Muscle of leg (tissue), 11 donors: ENCODE measurements around the gene ZDHHC14. TPM values are rescaled to one million over a fixed set of nuclear protein-coding genes. Genes with fewer than 3 reads are reported as not detected.

Source experiments
- DNase-seq: peaks from one replicate; pipeline ENCODE4 v3.0.0; 2013
- H3K27ac ChIP-seq: one replicate; pipeline ENCODE4 v1.5.1; 2013; ENCODE audit warnings: mild to moderate bottlenecking, low read length, control low read depth
- H3K27me3 ChIP-seq: one replicate; pipeline ENCODE4 v1.6.1; 2013; ENCODE audit warnings: low read length; ENCODE audit not compliant: control insufficient read depth, insufficient read depth
- H3K36me3 ChIP-seq: one replicate; pipeline ENCODE4 v1.6.1; 2013; ENCODE audit warnings: low read length; ENCODE audit not compliant: control insufficient read depth, insufficient read depth
- H3K4me1 ChIP-seq: one replicate; pipeline ENCODE4 v1.6.1; 2013; ENCODE audit warnings: low read length; ENCODE audit not compliant: control insufficient read depth, insufficient read depth
- H3K4me3 ChIP-seq: one replicate; pipeline ENCODE4 v1.5.1; 2013; ENCODE audit warnings: low read length, control low read depth
- H3K9me3 ChIP-seq: replicated peaks from 2 replicates; pipeline ENCODE4 v1.6.1; 2013; ENCODE audit warnings: low read depth, low read length; ENCODE audit not compliant: control insufficient read depth
- WGBS: methylation state at CpG from one replicate; pipeline ENCODE4 v1.1.5; 2013; ENCODE audit warnings: missing lambda C conversion rate; ENCODE audit not compliant: insufficient coverage; 5-methylcytosine and 5-hydroxymethylcytosine counted together
- polyA plus RNA-seq, 8 donors: library from polyadenylated mRNA; unstranded; fragments of 120-200 nt; gene quantifications; one replicate each; pipeline versions ENCODE4 v1.2.1 to v1.2.3, GENCODE V29; 2013; ENCODE audit warnings: inconsistent platforms in 1 of 8, low replicate concordance in 1 of 8; ENCODE audit not compliant: insufficient read length in 8 of 8, insufficient read depth in 1 of 8
- total RNA-seq: library from RNA; stranded (reverse); fragments of 120-200 nt; gene quantifications from one replicate; pipeline ENCODE4 v1.2.4, GENCODE V29; 2013

Gene ZDHHC14
- total and polyA plus RNA-seq, 9 donors = 3.4 to 8.9 (median 5.7) TPM

- no peaks in the 10 kb centered on the region for H3K27me3 ChIP-seq
- H3K9me3 ChIP-seq = no peaks in the 10 kb centered on the region
- H3K27ac ChIP-seq = peak overlapping the region; percentile 53
- whole genome bisulfite sequencing = 3% methylated on average over 3 of the region's 6 CpGs
- peaks cover 6% of the 10 kb centered on the region for H3K4me1 ChIP-seq
- H3K36me3 ChIP-seq = no peaks in the 10 kb centered on the region
- no peak overlapping the region for H3K4me3 ChIP-seq
- DNase-seq = peak; percentile 89
These were observed 57.7 kb downstream of the ZDHHC14 start for GRCh38 chr6:157438611-157439111.

DNA sequence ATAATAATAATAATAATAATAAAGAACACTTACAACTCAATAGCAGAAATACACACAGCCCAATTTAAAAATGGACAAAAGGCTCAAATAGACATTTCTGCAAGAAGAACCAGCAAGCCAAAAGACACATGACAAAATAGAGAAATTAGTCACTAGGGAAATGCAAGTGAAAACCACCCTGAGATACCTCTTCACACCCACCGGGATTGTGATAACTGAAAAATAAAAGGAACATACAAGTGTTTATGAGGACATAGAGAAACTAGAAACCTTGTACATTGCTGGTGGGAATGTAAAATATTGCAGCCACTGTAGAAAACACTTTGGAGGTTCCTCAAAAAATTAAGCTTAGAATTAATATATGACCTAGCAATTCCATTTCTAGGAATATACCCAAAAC is 59.2 kb downstream of the ZDHHC14 start:
- Histone ChIP-seq H3K4me3 (no peak overlapping the region), H3K27ac (no peak overlapping the region), H3K36me3 (no peaks in the 10 kb centered on the region), H3K4me1 (peaks cover 3% of the 10 kb centered on the region), H3K27me3 (no peaks in the 10 kb centered on the region), H3K9me3 (no peaks in the 10 kb centered on the region)
- DNase-seq = no peak
- no CpG with 5 or more reads among the region's 1 CpG for WGBS

DNA sequence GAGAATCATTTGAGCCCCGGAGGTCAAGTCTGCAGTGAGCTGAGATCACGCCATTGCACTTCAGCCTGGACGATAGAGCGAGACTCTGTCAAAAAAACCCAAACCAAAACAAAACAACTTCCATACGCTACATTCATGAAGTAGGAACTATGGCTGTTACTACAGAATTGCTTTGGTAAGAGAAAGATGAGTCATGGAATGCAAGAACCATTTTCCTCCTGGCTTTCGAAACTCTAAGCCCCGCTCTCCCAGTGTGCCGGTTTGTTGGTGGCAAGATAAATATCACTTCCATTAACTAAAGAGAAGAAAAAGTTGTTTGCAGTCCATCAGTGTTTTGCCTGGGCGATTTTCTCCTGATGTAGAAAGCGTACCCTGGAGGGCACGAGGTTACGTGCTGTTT is 61.3 kb downstream of the ZDHHC14 start:
- no peaks in the 10 kb centered on the region for H3K27me3 ChIP-seq
- H3K9me3 ChIP-seq = no peaks in the 10 kb centered on the region
- no peak overlapping the region for H3K27ac ChIP-seq
- WGBS = 92% methylated on average over 4 of the region's 12 CpGs
- no peaks in the 10 kb centered on the region for H3K4me1 ChIP-seq
- no peak for DNase-seq
- no peaks in the 10 kb centered on the region for H3K36me3 ChIP-seq
- no peak overlapping the region for H3K4me3 ChIP-seq

DNA sequence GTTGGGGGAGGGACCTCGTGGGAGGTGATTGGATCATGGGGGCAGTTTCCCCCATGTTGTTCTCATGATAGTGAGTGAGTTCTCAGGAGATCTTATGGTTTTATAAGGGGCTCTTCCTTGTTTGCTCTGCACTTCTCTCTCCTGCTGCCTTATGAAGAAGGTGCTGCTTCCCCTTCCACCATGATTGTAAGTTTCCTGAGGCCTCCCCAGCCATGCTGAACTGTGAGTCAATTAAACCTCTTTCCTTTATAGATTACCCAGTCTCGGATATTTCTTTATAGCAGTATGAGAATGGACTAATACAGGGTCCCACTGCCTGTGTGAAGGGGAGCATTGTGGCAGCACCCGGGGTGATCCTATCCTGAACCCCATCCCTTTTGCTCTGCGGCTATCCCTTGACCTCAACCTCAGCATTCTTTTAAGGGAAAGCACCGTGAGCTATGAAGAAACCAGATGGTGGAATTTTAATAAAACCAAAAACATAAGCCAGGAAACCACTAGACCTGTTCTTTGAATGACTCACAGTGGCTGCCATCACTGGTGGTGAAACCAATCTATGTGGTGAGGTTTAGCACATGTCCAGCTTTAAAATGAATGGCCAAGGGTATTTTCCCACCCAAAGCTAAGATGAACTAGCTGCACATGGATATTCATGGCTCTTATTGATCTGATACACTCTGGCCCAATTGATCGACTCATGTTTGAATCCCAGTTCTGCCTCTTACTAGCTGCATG is 62.2 kb downstream of the ZDHHC14 start:
- no CpG with 5 or more reads among the region's 6 CpGs for WGBS
- Histone ChIP-seq H3K36me3 (no peaks in the 10 kb centered on the region), H3K27me3 (no peaks in the 10 kb centered on the region), H3K4me3 (no peak overlapping the region), H3K9me3 (no peaks in the 10 kb centered on the region), H3K4me1 (no peaks in the 10 kb centered on the region), H3K27ac (no peak overlapping the region)
- no peak for DNase-seq

- no peak overlapping the region for H3K4me3 ChIP-seq
- H3K36me3 ChIP-seq = no peaks in the 10 kb centered on the region
- no peaks in the 10 kb centered on the region for H3K9me3 ChIP-seq
- no peaks in the 10 kb centered on the region for H3K27me3 ChIP-seq
- WGBS = 0% methylated on average over 1 of the region's 10 CpGs
- peak overlapping the region; percentile 29 for H3K27ac ChIP-seq
- no peak for DNase-seq
- no peaks in the 10 kb centered on the region for H3K4me1 ChIP-seq
These were observed 64.5 kb downstream of the ZDHHC14 start for GRCh38 chr6:157445277-157446009.

DNA sequence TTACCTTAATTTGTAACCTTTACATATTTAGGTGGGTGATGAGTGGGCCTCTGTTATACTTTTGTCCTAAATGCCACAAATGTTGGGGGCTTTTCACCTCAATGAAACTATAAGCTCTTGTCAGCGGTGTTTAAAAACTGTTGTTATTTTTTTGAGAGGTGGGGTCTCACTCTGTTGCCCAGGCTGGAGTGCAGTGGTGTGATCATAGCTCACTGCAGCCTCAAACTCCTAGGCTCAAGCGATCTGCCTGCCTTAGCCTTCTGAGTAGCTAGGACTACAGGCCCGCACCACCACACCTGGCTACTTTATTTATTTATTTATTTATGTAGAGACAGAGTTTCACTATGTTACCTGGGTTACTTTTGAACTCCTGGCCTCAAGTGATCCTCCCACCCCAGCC is 66.7 kb downstream of the ZDHHC14 start:
- no CpG with 5 or more reads among the region's 3 CpGs for WGBS
- no peak overlapping the region for H3K4me3 ChIP-seq
- no peak for DNase-seq

GRCh38 chr6:157449610-157450009 is 68.6 kb downstream of the ZDHHC14 start:
- DNase-seq = peak; percentile 45

More for the DNA sequence above, 66.7 kb downstream of the ZDHHC14 start:
- H3K27me3 ChIP-seq = no peaks in the 10 kb centered on the region
- H3K27ac ChIP-seq = no peak overlapping the region
- no peaks in the 10 kb centered on the region for H3K36me3 ChIP-seq
- no peaks in the 10 kb centered on the region for H3K9me3 ChIP-seq
- no peaks in the 10 kb centered on the region for H3K4me1 ChIP-seq

DNA sequence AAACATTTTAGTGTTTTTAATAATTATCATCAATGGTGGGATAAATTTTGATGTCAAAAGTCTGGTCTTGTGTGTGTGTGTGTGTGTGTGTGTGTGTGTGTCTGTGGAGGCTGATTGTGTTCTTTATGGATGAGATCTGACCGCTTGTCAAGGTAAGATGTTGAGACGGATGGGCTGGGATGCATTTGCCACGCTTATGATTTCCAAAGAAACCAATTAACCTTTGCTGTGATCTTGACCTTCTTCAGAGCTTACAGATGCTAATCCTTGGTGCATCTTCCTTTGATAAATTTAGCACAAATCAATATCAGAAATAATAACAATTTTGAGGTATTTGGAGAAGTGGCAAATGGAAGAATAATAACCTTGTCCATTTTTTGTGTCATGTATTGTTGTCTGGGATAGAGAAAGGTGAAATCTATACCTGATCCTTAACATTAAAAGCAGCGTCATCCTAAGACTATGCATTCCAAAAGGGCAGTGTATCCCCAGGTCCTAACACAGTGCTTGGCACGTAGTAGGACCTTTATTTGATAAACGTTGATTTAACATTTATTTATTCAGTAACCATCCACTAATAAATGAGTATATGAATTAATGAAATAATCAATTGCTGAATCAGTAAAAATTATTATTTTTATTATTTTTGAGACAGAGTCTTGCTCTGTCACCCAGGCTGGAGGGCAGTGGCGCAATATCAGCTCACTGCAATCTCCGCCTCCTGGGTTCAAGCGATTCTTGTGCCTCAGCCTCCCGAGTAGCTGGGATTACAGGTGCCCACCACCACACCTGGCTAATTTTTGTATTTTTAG is 70.1 kb downstream of the ZDHHC14 start:
- no peaks in the 10 kb centered on the region for H3K36me3 ChIP-seq
- no peaks in the 10 kb centered on the region for H3K9me3 ChIP-seq
- H3K4me1 ChIP-seq = peaks cover 5% of the 10 kb centered on the region
- no peak for DNase-seq
- no peak overlapping the region for H3K27ac ChIP-seq
- no peaks in the 10 kb centered on the region for H3K27me3 ChIP-seq
- no CpG with 5 or more reads among the region's 10 CpGs for WGBS
- no peak overlapping the region for H3K4me3 ChIP-seq

More at GRCh38 chr6:157449610-157450009, 68.6 kb downstream of the ZDHHC14 start:
- H3K9me3 ChIP-seq = no peaks in the 10 kb centered on the region
- no peaks in the 10 kb centered on the region for H3K27me3 ChIP-seq
- no peak overlapping the region for H3K4me3 ChIP-seq
- 50% methylated on average over 1 of the region's 6 CpGs for WGBS
- no peaks in the 10 kb centered on the region for H3K4me1 ChIP-seq
- H3K36me3 ChIP-seq = no peaks in the 10 kb centered on the region
- H3K27ac ChIP-seq = no peak overlapping the region

DNA sequence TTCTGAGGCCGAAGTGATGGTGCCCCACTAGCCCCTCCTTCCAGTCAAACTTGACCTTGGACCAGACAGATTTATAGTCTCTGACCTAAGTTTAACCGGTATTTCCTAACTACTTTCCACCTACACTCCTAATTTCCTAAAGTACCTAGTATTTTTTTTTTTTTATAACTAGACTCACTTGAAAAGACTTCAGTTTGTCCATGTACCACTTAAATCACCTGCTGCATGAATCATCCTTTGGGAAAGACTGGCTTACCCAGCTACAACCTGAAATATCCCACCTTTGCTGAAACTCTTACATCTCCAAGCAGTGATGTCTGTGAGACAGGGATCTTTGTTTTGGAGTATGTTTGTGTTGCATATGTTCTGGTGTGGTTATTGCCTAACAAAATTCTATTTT is 71.1 kb downstream of the ZDHHC14 start:
- no peaks in the 10 kb centered on the region for H3K36me3 ChIP-seq
- DNase-seq = no peak
- no peaks in the 10 kb centered on the region for H3K9me3 ChIP-seq
- 89% methylated on average over 1 of the region's 2 CpGs for WGBS
- H3K27ac ChIP-seq = no peak overlapping the region
- H3K4me1 ChIP-seq = peaks cover 8% of the 10 kb centered on the region
- H3K4me3 ChIP-seq = no peak overlapping the region
- no peaks in the 10 kb centered on the region for H3K27me3 ChIP-seq

GRCh38 chr6:157453131-157453530 is 72.1 kb downstream of the ZDHHC14 start:
- Histone ChIP-seq H3K9me3 (no peaks in the 10 kb centered on the region), H3K27me3 (no peaks in the 10 kb centered on the region), H3K36me3 (no peaks in the 10 kb centered on the region), H3K27ac (no peak overlapping the region), H3K4me1 (peaks cover 8% of the 10 kb centered on the region), H3K4me3 (no peak overlapping the region)
- 86% methylated on average over 3 of the region's 4 CpGs for WGBS
- no peak for DNase-seq
